GM18499 (cell line): Measurements from ENCODE around the gene NPB.

ENCODE experiments used
- ATAC-seq: cut with Tn5 transposase; IDR thresholded peaks from one replicate; pipeline ENCODE4 v1.9.1; 2021; ENCODE audit warnings: moderate number of reproducible peaks; ENCODE audit not compliant: insufficient read depth, unreplicated experiment

NPB gene

DNA sequence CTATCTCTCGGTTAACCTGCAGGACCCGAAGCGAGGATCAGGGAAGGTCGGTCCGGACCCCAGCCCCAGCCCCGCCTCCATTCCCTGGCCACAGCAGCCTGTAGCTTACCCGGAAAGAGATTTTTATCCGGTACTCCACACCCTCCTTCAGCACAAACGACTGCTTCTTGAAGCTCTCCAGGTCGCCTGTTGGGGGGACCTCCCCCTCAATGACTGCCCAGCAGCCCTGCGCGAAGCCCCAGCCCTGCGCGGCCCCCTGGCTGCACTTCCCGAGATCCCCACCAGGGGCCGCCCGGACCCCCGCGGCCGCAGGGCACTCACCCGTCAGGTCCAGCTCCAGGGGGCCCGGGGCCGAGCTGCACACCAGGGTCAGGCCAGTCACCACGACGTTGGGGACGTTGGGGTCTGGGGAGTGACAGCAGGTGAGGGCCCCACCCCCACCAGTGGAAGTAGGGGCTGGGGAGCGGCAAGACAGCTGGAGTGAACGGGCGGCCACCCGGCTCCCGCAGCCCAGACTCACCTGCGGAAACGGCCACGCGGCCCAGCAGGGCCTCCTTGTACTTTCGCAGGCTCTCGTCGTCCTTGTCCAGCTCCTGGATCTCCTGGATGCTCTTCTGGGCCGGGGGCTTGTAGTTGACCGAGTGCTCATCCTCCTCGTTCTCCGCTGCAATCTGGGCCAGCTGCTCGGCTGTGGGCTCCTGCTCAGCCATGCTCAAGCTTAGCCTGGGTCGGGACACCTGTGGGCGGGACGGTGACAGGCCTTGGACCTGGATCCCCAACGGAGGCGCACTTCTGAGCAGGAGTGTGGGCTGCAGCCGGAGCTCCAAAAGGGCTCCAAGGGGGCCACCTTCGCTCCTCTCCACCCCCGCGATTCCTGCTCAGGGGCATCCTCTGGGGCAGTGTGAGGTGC lies 32.6 kb upstream of the NPB start:
- ATAC-seq = no peak

DNA sequence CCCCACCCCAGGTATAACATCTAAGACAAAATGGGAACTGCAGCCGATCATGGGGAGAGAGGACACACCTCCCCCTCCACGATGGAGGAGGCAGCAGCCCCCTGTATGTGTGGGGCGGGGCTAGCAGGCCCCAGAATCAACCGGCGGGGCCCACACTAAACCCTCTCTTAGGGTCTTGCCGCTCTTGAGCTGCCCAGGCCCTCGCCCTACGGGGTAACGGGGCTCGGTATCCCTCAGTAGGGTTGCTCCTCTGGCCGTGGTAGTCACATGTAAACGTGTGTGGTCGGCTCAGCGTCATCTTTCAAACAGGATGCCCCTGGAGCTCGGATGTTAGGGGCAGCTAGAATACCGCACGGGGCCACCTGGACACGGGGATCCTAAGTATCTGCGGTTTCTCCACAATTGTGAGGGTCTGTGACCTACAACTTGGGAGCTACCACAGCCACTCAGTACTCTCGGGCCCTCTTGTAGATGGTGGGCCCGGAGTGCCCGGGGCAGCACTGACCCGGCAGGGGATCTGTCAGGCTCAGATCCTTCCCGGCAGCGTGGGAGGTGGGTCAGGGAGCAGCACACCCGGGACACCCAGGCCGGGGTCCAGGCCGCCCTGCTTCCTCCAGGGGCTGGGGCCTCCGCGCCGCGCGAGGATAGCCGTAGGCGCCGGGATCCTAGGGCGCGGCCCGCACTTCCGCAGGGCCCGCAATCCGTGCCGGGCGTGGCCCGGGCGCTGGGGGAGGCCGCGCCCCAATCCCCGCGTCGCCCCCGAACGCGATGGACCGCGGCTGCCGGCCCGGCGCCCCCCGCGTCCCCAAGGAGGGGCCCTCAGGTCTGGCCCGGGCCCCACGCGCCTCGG lies 31.7 kb upstream of the NPB start:
- no peak for ATAC-seq

DNA sequence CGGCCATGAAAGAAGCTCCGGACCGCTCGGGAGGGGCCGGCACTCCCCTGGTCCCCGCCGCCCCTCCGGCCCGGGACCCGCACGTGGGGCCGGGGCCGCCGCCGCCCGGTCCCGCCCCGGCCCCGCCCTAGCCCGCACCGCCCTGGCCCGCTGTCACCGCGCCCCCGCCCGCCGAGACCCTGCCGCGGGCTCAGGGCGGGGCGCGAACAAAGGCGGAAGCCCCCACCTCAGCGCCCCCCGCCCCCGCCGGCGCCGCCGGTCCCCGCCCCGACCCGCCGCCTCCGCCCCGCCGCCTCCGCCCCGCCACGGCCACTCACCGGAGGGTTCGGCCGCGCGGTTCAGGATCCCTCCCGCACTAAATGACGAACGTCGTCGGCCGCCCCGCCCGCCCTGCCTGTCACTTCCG lies 31.1 kb upstream of the NPB start, which contains the start of gene ARHGDIA:
Gene ARHGDIA (minus strand): TSS at position 357 of the 406 bp plus-strand sequence. CDS start 1,407 bp downstream, outside the sequence.
- no peak for ATAC-seq

DNA sequence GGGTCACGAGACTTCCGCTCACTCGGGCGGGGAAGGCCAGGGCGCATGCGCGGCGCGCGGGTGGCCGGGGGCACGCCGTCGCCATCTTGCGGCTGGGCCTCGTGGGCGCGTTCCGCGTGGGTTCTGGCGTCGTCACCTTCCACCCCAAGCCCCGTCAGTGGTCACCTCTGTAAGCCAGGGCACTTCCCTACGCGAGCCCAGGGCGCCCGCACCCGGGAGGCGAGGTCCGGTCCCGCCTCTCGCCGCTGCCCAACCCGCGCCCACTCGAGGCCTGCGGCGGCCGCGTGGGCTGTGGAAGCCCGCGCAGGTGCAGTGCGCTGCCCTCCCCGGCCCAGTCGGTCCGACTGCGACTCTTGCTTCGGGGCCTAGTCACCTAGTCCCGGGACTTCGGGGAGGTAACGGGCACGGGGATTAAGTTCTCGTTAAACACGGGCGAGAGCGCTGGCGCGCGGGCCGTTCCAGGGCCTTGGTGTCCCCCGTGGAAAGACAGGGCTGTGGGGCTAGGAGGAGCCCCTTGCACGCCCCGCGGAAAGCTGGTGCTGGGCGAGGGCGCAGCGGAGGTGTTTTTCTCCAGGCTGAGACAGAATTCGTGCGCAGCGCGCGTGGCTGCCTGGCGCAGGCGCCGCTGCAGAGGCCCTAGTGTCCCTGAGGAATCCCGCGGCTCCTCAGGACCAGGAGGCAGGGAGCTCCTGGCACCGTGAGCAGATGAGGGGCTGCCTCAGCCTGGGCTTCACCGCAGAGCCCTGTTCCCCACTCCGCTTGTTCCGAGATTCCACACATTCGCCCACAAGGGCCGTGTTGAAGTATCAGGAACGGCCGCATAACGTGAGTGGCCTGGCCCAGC lies 30.4 kb upstream of the NPB start:
- ATAC-seq = no peak

DNA sequence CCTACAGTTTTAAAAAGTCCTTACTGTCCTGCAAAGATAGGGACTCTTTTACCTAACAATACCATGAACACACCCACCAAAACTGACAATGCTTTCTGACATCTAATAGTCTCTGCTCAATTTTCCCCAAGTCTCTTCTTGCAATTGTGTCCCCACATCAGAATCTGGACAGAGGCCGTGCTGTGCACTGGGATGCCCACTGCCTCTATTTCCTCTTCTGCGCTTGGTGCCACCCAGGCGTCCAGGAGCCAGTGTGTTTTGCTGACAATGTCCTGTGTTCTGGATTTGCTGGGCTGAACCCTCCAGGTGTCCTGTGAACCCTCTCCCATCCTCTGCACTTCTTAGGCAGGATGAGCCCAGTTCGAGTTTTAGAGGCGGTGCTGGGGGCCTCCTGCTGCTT lies 24.5 kb upstream of the NPB start:
- no peak for ATAC-seq

DNA sequence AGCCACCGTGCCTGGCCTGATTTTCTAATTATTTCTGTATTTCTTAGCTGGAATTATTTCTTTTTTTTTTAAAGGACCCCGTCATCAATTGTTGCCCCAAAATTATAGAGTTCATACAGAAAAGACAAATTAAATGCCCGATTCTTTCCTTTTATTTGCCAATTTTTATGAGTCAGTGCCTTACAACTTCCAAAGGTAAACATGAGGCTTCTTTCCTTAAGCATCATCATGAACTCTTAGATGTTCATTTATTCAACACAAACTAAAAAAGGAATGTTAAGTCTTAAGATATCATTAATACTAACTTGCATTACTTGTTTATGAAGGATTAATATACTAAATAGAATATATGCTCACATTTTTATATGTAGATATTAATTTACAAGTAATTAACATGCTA lies 23.7 kb upstream of the NPB start:
- ATAC-seq = no peak

DNA sequence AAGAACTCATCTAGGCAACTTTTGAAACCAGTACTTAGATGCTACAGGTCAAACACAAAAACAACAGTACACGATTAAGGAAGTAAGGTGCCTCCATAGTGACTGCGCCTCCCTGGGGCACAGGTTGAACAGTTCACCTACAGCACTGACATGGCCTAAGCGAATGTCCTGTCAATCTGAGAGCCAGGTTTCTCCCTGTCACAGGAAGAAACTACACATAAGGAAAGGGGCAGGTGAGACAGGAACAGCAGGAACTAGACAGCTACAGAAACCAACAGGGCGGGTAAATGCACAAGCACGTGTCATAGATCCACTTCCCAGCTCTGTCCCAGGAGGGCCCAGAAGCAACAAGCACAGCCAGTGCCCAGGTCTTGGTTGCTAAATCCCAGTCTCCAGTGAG lies 22.9 kb upstream of the NPB start:
- no peak for ATAC-seq

DNA sequence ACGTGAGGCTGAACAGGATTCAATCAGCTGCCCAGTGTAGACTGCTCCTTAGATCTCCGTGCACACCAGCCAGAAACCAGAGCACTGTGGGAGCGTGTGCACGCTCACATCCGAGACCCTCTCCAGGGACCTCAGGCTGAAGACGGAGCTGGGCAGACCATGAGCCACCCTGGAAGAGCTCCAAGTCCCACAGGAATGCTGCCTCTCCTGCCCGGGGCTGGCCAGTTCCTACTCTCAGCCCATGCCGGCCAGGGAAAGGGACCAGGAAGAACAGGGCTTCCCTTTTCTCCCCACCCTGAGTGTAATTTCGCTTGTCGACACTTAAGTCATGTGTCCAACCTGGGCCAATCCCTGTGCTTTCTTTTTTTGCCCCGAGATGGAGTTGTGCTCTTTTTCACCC lies 17.5 kb upstream of the NPB start:
- no peak for ATAC-seq

DNA sequence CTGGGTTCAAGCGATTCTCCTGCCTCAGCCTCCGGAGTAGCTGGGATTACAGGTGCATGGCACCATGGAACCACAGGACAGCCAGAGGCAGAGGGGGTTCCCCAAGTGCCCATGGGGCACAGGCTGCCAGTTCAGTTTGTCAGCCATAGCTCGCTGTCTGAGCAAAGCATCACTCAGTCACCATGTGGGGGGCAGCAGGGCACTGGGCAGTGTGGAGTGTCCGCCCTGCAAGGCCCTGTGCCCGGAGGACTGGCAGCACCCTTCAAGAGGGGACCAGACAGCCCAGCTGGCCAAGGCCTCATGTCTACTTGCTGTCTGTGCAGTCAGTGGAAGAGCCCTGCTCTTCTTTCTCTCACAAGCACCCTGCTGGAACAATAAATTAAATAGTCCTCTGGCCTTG lies 17.1 kb upstream of the NPB start:
- no peak for ATAC-seq

DNA sequence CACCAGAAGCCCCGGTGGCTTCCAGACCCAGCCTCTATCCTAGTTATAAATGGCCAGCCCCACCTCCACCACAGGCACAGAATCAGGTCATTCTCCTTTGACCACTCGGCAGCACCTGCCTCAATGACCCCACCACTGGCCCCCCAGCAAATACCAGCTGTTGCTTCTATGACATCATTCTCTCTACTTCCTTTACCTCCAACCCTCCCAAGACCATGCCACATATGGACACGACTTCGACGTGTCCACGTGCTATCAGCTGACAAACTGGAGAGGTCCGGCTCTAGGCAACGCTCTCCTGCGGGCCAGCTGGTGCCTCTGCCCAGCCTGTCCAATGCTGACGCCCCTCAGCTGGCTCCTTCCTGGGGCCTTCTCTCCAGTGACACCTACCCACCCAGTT lies 16.6 kb upstream of the NPB start:
- no peak for ATAC-seq

DNA sequence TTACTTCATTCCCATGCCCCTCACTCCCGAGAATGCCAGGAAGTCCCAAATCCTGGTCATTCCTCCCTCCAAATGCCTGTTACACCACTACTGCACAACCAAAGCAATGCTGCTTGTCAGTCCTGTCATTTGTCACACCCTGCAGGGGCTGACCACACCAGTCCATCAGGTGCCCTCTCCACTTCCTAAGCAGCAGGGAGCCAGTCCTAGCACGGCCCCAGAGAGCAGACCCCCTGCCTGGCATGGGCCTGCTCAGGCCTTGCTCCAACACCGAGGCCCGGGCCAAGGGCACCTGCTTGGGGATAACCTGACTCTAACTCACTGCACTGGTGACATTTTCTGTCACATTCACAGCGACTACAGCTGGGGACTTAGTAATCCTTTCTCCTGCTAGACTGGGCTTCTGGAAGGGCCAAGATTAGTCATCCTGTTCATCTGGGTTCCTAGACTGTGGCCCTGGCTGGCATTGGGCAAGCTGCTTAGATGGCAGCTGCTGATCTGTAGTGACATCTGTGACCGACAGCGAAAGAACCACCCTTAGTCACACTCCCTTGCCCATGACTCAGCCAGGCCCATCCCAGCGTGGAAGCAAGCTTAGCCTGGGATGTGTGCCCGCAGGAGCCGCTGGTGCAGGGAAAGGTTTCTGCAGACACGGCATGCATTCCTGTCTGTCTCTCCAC lies 16.0 kb upstream of the NPB start:
- ATAC-seq = no peak

DNA sequence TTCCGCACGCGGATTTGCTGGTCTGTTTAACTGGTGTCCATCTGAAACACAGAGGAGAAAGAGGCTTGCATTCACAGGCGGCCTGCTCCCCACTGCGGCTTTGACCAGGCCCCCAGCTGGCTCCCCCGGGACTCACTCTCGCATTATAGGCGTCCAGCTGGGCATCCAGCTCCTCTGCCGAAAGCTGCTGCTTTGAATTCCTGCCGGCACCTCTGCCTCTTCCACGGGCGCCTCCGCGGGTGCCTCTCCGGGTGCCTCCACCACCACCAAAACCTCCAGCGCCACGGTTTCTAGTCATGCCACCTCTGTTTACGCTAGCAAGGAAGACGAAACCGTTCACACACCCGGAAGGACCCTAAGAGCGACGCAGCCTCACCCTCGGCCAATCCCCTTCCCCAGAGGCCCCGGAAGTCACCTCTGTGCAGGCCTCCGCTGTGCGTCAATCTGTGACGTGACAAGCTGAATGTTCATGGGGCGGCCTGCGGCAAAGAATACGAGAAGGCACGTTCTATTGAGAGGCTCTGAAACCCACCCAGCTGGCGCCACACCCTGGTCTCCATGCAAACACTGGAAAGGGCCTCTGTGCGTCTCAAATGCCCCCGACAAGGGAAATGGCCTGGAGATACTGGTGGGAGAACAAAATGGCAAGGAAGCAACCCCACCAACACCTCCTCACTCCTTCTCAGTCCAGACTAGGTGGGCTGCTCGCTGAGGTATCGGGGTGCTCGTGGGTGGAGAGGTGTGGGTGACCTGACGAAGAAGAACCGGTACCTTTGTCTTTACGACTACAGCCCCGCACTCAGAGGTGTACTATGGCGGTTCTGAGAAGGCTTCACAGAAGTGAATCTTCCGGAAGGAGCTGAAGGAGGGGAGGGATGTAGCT lies 13.7 kb upstream of the NPB start:
- ATAC-seq = no peak

DNA sequence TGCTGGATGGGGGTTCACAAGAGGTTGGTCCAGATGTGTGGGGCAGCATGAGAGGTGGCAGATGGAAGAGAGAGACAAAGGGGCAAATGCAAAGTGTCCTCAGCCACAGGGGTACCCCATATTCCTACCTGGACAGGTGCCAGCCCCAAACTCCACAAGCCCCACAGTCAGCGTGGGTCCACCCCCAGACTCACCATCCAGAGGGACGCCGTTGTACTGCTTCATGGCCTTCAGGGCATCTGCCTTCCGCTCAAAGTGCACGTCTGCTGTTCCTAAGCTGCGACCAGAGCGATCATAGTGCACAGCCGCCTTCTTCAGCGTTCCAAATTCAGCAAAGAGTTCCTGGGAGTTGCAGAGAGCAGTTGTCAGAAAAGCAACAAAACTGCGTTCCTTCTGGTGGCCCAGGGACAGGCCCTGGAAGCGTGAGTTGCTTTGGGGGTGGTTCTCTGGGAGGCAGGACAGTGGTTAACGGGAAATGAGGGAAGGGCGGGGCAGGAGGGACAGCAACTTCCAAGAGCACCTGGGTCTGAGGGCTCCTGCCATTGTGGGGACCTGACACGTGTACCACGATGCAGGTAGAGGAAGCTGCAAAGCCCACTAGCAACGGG lies 12.9 kb upstream of the NPB start:
- ATAC-seq = no peak

DNA sequence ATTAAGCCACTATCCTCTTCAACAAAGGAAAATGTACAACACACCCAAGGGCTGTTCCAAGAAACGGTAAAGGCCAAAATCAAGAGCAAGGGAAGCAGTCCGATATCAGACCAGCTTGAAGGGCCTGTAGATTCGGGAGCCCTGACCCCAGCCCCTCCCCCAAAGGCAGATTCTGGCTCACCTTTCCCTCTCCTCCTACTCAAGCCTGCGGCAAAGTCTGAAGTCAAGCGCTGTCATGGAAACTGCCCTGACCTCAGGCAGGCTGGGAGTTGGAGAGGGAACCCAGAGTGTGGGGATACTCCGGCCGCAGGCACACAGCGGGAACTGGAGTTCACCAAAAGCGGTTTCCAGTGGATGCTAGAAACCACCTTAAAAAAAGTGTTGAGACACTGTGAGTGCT lies 12.4 kb upstream of the NPB start:
- no peak for ATAC-seq

DNA sequence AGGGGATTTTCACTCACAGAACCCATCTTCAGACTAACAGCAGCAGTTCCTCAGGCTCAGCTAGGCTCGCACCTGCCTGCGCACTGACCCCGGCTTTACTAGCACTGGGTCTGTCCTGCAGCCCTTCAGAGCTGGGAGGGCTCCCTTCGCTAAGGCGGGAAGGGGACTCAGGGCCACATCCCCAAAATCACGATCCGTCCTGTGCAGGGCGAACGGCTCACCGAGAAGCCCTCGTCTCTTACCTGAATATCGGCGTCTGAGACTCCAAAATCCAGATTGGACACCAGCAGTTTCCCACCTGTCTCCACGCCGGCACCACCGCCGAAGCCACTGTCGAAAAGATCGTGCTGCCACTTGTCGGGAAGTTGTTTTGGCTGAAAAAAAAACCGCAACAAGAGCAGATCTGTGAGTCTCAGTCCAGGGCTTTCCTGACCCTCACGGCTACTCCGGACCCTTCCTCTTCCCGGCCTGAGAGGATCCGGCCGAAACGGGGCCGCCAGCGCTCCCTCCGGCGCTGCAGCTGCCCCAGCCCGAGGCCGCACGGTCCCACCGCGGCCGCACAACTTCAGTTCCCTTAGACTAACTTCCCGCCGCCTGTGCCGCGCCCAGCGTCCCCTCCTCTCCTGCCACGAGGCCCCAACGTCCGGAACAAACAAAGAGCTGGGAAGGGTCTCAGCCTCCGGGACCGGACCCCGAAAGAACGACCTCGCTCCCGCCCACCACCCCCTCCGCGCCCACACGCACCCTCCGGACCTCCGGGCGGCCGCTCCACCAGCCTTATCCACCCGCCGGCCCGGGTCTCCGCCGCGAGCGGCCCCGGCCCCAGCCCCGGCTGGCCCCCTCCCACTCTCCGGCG lies 11.4 kb upstream of the NPB start:
- no peak for ATAC-seq

DNA sequence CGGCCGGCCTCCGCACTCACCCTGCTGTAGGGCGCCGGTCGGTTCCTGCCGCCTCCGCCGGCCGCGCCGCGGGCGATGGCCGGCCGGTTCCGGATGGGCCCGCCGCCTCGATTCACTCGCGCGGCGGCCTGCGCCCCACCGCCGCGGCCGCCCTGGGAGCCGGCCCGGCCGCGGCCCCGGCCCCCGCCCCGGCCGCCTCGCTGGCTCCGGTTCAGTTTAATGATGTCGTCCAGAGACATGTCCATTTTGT lies 10.8 kb upstream of the NPB start:
- peak; percentile 19 for ATAC-seq

DNA sequence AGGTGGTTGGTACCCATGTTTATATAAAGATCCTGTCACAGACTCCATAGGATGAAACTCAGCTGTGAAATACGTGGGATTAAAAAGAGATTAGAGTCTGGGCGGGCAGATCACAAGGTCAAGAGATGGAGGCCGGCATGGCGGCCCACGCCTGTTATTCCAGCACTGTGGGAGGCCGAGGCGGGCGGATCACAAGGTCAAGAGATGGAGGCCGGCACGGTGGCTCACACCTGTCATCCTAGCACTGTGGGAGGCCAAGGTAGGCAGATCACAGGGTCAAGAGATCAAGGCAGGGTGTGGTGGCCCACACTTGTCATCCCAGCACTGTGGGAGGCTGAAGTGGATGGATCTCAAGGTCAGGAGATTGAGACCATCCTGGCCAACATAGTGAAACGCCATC lies 6.6 kb upstream of the NPB start:
- no peak for ATAC-seq
